A673 (cell line): Measurements from ENCODE around the gene SPIRE2. TPM values are rescaled to one million over a fixed set of nuclear protein-coding genes. Genes with fewer than 3 reads are reported as not detected.

Experiments
- BruUV-seq: library from RNA; stranded (reverse); fragments of 400-500 nt; replicated peaks from 2 replicates; lab custom pipeline; 2021; lab: Mats Ljungman, UMichigan
- CTCF ChIA-PET: fragments of 300-600 bp; sonication (Branson Sonifier 250); formaldehyde crosslinking; loops from one replicate; lab custom pipeline; 2022; ENCODE audit warnings: antibody characterized with exemption; lab: Charles Lee
- POLR2A ChIA-PET: fragments of 300-600 bp; sonication (Branson Sonifier 250); formaldehyde crosslinking; loops from one replicate; lab custom pipeline; 2022; ENCODE audit warnings: antibody characterized with exemption; ENCODE audit not compliant: low non-redundant PET; lab: Charles Lee
- DNase-seq: peaks from one replicate; pipeline ENCODE4 v3.0.0-alpha.2; 2015; ENCODE audit warnings: low spot score
- H3K27ac ChIP-seq: fragments of 200-600 bp; sonication (generic); 2 replicates; pipeline ENCODE4 v1.5.1; 2016; ENCODE audit warnings: mixed run types, low read depth, mild to moderate bottlenecking, mixed read lengths, antibody characterized with exemption, low read length; ENCODE audit not compliant: poor library complexity, severe bottlenecking
- H3K27me3 ChIP-seq: fragments of 200-600 bp; sonication (generic); replicated peaks from 2 replicates; pipeline ENCODE4 v1.6.1; 2017; ENCODE audit warnings: mixed run types, low read depth, mild to moderate bottlenecking, mixed read lengths, antibody characterized with exemption, low read length; ENCODE audit not compliant: insufficient read depth, poor library complexity
- H3K36me3 ChIP-seq: fragments of 200-600 bp; sonication (generic); 2 replicates; pipeline ENCODE4 v1.6.1; 2016; ENCODE audit warnings: mixed run types, mild to moderate bottlenecking, mixed read lengths, antibody characterized with exemption, low read length; ENCODE audit not compliant: insufficient read depth, poor library complexity, severe bottlenecking
- H3K4me1 ChIP-seq: fragments of 200-600 bp; sonication (generic); 2 replicates; pipeline ENCODE4 v1.6.1; 2017; ENCODE audit warnings: mixed run types, mild to moderate bottlenecking, mixed read lengths, antibody characterized with exemption, low read length; ENCODE audit not compliant: insufficient read depth, poor library complexity, severe bottlenecking
- H3K4me3 ChIP-seq: fragments of 200-600 bp; sonication (generic); 2 replicates; pipeline ENCODE4 v1.5.1; 2016; ENCODE audit warnings: low read depth, mixed run types, mild to moderate bottlenecking, mixed read lengths, low read length; ENCODE audit not compliant: poor library complexity, severe bottlenecking
- H3K9me3 ChIP-seq: fragments of 200-600 bp; sonication (generic); 2 replicates; pipeline ENCODE4 v1.6.1; 2016; ENCODE audit warnings: mixed run types, low read depth, mild to moderate bottlenecking, mixed read lengths, antibody characterized with exemption, low read length; ENCODE audit not compliant: poor library complexity, severe bottlenecking
- EZH2 ChIP-seq: fragments of 200-600 bp; sonication (generic); IDR thresholded peaks from 2 replicates; pipeline ENCODE4 v1.6.1; 2017; ENCODE audit warnings: borderline replicate concordance, low read depth, mild to moderate bottlenecking, mixed read lengths, antibody characterized with exemption, low read length; ENCODE audit not compliant: poor library complexity, severe bottlenecking
- intact Hi-C: fragments of 100-400 bp; cut with micrococcal nuclease; formaldehyde crosslinking; loops from one replicate; pipeline ENCODE4 v1.10.0; 2022; ENCODE audit not compliant: unreplicated experiment
- total RNA-seq: library from RNA; stranded (reverse); gene quantifications from 2 replicates; pipeline ENCODE4 v1.2.3, GENCODE V29; 2021
- TF ChIP-seq, protein P1 (sequence below): fragments of 300-800, 200-600 bp; sonication (generic); conservative IDR thresholded peaks from 2 replicates; pipeline ENCODE4 v1.5.1; 2017; ENCODE audit warnings: low read depth, mild to moderate bottlenecking, antibody characterized with exemption, low read length, moderate library complexity, mixed read lengths

Gene SPIRE2
- total RNA-seq, 1 experiment from 2014 or later, result 18.9 TPM

DNA sequence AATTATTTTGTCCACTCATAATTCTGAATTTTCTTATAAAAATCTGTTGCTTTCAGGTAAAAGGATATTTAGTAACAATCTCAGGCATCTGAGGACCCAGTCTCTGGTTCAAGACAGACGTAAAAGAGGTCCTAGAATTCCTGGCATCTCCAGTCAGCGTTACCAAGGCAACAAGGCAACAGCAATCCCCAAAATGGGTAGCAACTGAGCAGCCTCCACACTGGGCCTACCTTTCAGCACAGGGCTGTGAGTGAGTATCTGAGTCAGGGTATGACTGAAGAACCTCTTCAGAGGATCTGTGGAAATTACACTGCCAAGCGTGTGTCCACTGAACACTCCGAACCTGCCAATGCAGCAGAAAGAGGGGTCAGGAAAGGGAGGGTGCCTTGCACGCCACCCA, 32.6 kb upstream of the SPIRE2 start:
- CTCF ChIA-PET, result no interaction called here

DNA sequence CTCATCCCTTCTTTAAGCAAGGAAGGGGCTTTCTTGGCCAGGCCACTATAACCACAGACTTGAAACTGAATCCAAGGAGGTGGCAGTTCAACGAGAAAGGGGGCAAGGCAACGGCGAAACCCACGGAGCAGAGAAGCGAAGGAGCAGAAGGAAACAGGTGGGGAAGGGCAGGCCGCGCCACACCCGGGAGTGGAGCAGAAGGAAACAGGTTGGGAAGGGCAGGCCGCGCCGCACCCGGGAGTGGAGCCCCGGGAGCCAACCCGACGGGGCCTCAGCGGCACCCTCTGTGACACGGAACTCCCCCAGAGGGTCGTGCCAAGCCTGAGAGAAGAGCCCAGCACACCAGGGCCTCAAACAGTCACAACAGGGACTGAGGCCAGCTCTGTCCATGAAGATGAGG, 32.2 kb upstream of the SPIRE2 start:
- POLR2A ChIA-PET, result no interaction called here
- Histone ChIP-seq H3K27ac (no peak overlapping the region), H3K9me3 (no peaks in the 10 kb centered on the region), H3K27me3 (no peaks in the 10 kb centered on the region), H3K4me1 (no peaks in the 10 kb centered on the region), H3K36me3 (peaks cover 77% of the 10 kb centered on the region), H3K4me3 (no peak overlapping the region)
- no peak for TF ChIP-seq EZH2
- TF ChIP-seq, protein P1, sequence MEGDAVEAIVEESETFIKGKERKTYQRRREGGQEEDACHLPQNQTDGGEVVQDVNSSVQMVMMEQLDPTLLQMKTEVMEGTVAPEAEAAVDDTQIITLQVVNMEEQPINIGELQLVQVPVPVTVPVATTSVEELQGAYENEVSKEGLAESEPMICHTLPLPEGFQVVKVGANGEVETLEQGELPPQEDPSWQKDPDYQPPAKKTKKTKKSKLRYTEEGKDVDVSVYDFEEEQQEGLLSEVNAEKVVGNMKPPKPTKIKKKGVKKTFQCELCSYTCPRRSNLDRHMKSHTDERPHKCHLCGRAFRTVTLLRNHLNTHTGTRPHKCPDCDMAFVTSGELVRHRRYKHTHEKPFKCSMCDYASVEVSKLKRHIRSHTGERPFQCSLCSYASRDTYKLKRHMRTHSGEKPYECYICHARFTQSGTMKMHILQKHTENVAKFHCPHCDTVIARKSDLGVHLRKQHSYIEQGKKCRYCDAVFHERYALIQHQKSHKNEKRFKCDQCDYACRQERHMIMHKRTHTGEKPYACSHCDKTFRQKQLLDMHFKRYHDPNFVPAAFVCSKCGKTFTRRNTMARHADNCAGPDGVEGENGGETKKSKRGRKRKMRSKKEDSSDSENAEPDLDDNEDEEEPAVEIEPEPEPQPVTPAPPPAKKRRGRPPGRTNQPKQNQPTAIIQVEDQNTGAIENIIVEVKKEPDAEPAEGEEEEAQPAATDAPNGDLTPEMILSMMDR, result no peak
- CTCF ChIA-PET, result no interaction called here
- intact Hi-C loops, result no loop called here
- BruUV-seq, result no TSS peak
- DNase-seq, result no peak

More for the DNA sequence above, 32.6 kb upstream of the SPIRE2 start:
- peaks cover 79% of the 10 kb centered on the region for H3K36me3 ChIP-seq
- H3K9me3 ChIP-seq, result no peaks in the 10 kb centered on the region
- POLR2A ChIA-PET, result no interaction called here
- no peak for DNase-seq
- no peak for TF ChIP-seq EZH2
- TF ChIP-seq, protein P1, result no peak
- no peak overlapping the region for H3K4me3 ChIP-seq
- no peaks in the 10 kb centered on the region for H3K27me3 ChIP-seq
- BruUV-seq, result no TSS peak
- no peak overlapping the region for H3K27ac ChIP-seq
- intact Hi-C loops, result no loop called here
- H3K4me1 ChIP-seq, result no peaks in the 10 kb centered on the region

DNA sequence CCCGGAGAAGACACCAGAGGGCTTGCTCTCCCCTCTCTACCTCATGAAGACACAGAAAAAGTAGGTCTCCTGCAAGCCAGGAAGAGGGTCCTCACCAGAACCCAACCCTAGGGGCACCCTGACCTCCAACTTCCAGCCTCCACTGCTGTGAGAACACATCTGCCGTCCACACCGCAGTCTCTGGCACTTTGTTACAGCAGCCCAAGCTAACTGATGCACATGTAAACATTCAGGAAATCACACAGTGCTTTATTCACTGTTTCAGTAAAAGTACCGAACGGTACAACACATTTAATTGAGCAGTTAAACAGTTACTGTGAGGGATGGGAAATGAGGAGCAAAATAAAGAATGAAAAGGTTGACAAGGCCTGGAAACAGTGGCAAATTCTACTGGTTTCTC, 30.1 kb upstream of the SPIRE2 start:
- Histone ChIP-seq H3K4me1 (peaks cover 8% of the 10 kb centered on the region), H3K4me3 (no peak overlapping the region), H3K36me3 (peaks cover 82% of the 10 kb centered on the region), H3K27me3 (no peaks in the 10 kb centered on the region), H3K9me3 (no peaks in the 10 kb centered on the region), H3K27ac (no peak overlapping the region)
- TF ChIP-seq, protein P1, result no peak
- no peak for TF ChIP-seq EZH2
- ChIA-PET CTCF (no interaction called here), POLR2A (no interaction called here)
- no TSS peak for BruUV-seq
- intact Hi-C loops, result no loop called here
- DNase-seq, result no peak
